ENCODE measurements around the gene LRBA.

Gene LRBA

GRCh38 chr4:150252306-150252705 is 762.8 kb downstream of the LRBA start:
- DNase-seq = no peak

GRCh38 chr4:150251752-150252190 is 763.3 kb downstream of the LRBA start:
- no peak for DNase-seq

GRCh38 chr4:150250998-150251651 is 764.0 kb downstream of the LRBA start:
- DNase-seq = no peak

- no peak for DNase-seq
Observed at GRCh38 chr4:150250293-150250997, 764.6 kb downstream of the LRBA start.

- no peak for DNase-seq
Observed at GRCh38 chr4:150248181-150248580, 766.9 kb downstream of the LRBA start.

GRCh38 chr4:150247184-150247583 is 767.9 kb downstream of the LRBA start:
- DNase-seq = no peak

GRCh38 chr4:150244600-150244999 is 770.5 kb downstream of the LRBA start:
- DNase-seq = peak; percentile 32

GRCh38 chr4:150243932-150244331 is 771.2 kb downstream of the LRBA start:
- no peak for DNase-seq

- DNase-seq = no peak
Observed at GRCh38 chr4:150242820-150243458, 772.1 kb downstream of the LRBA start.

- no peak for DNase-seq
Observed at GRCh38 chr4:150240011-150240410, 775.1 kb downstream of the LRBA start.

- no peak for DNase-seq
Observed at GRCh38 chr4:150238591-150238990, 776.5 kb downstream of the LRBA start.

GRCh38 chr4:150237110-150237872 is 777.8 kb downstream of the LRBA start:
- no peak for DNase-seq

GRCh38 chr4:150236626-150237025 is 778.5 kb downstream of the LRBA start:
- no peak for DNase-seq

- DNase-seq = no peak
Observed at GRCh38 chr4:150235808-150236271, 779.2 kb downstream of the LRBA start.

- no peak for DNase-seq
Observed at GRCh38 chr4:150235317-150235716, 779.8 kb downstream of the LRBA start.

- DNase-seq = no peak
Observed at GRCh38 chr4:150234246-150234645, 780.8 kb downstream of the LRBA start.

- DNase-seq = no peak
Observed at GRCh38 chr4:150232029-150232428, 783.1 kb downstream of the LRBA start.

- no peak for DNase-seq
Observed at GRCh38 chr4:150231107-150231770, 783.8 kb downstream of the LRBA start.

GRCh38 chr4:150230561-150230960 is 784.5 kb downstream of the LRBA start:
- no peak for DNase-seq

GRCh38 chr4:150229520-150229919 is 785.6 kb downstream of the LRBA start:
- no peak for DNase-seq

GRCh38 chr4:150224896-150225591 is 790.0 kb downstream of the LRBA start:
- DNase-seq = no peak

GRCh38 chr4:150219841-150220240 is 795.2 kb downstream of the LRBA start:
- no peak for DNase-seq

Measured in NCI-H1417 treated with DMSO at 0.1 percent for 48 hours (cell line).